ENCODE data around the gene CATSPER2.
"Not testable (repeated sequence)": the region's sequence is repeated elsewhere in the genome, so short reads cannot be mapped to it uniquely, and the experiment has no call there.

CATSPER2 gene

GRCh38 chr15:43648649-43649429 lies at the start of gene CATSPER2:
TSS of gene CATSPER2 (minus strand) at chr15:43648844. CDS start at chr15:43648061, 783 bp downstream.
- Histone ChIP-seq H3K4me3 (no peak within 1 kb of the TSS), H3K36me3 (replicated peaks) (no peaks in the 10 kb centered on the region), H3K9me3 (no peaks in the 10 kb centered on the region; the same call in 1 of the 2 replicates), H3K4me1 (no peaks in the 10 kb centered on the region), H3K27me3 (ENCODE audit: low read depth) (no peaks in the 10 kb centered on the region)
- no peak for DNase-seq (ENCODE audit: low spot score in 2 of 2)
- in situ Hi-C loops (cut with MboI; ENCODE audit: low sequenced_read_pairs) = no loop called here

- H3K27me3 ChIP-seq (ENCODE audit: low read depth); in situ Hi-C loops (cut with MboI; ENCODE audit: low sequenced_read_pairs): not testable (repeated sequence)
These were observed 44.7 kb upstream of the CATSPER2 start, which contains the start of gene CKMT1A for GRCh38 chr15:43693148-43694022. TSS of gene CKMT1A (plus strand) at chr15:43693859. CDS start at chr15:43694051, 192 bp downstream.

GRCh38 chr15:43692679-43693078 lies 44.0 kb upstream of the CATSPER2 start:
- H3K4me1 ChIP-seq; DNase-seq (ENCODE audit: low spot score in 2 of 2); H3K36me3 ChIP-seq (replicated peaks); H3K4me3 ChIP-seq; H3K9me3 ChIP-seq; H3K27me3 ChIP-seq (ENCODE audit: low read depth); in situ Hi-C loops (cut with MboI; ENCODE audit: low sequenced_read_pairs): not testable (repeated sequence)

More at GRCh38 chr15:43693148-43694022, 44.7 kb upstream of the CATSPER2 start, which contains the start of gene CKMT1A:
- not testable (repeated sequence) for H3K4me1 ChIP-seq; H3K4me3 ChIP-seq; DNase-seq (ENCODE audit: low spot score in 2 of 2); H3K9me3 ChIP-seq; H3K36me3 ChIP-seq (replicated peaks)

DNA sequence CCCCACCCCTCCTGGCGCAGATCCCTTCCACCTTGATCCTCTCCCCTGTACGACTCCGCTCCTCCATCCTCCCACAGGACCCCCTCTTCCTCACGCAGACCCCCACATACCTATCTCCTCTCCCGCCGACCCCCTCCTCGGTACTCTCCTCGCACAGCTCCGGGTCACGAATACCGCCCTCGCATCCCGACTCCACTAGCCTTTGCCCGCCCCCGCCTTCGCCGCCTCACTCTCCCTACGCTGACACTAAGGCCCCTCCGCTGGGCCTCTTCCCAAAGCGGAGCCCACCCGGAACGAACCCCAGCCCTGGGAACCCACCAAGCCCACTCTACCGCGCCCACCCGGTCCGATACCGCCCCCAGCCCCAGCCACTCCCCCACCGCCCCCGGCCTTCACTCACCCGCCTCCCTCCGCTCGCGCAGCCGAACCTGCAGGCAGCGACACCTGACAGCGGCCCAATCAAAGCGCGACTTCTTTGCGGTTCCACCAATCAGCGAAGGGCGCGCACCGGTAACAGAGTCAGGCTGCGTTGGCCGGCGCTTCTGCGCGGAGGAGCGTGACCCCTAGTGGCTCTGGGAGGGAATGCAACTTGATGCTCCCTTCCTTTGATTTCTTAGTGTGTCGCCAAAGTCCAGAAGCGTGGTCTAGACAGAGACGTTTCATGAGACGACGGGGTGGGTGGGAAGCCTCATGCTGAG lies 41.1 kb upstream of the CATSPER2 start:
- H3K9me3 ChIP-seq; in situ Hi-C loops (cut with MboI; ENCODE audit: low sequenced_read_pairs); H3K27me3 ChIP-seq (ENCODE audit: low read depth); H3K36me3 ChIP-seq (replicated peaks); H3K4me1 ChIP-seq; DNase-seq (ENCODE audit: low spot score in 2 of 2); H3K4me3 ChIP-seq: not testable (repeated sequence)

DNA sequence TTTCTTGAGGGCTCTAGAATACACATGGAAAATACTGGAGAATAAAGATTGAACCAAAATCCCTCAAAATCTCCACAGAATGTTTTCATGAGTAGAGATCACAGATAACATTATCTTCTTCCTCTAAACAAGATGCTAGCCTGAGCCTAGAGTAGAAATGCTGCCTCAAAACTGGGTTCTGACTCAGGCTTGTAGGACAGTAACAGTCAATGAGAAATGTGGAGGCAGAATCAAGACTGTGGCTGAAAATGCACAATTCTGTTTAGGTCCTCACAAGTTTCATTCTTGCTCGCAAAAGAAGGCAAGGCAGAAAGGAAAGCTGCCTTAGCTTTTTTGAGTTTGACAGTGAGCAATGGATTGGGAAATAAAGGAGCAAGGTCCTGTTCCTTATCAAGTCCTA lies 25.5 kb upstream of the CATSPER2 start:
- DNase-seq (ENCODE audit: low spot score in 2 of 2); in situ Hi-C loops (cut with MboI; ENCODE audit: low sequenced_read_pairs); H3K36me3 ChIP-seq (replicated peaks); H3K27me3 ChIP-seq (ENCODE audit: low read depth); H3K4me1 ChIP-seq; H3K9me3 ChIP-seq; H3K4me3 ChIP-seq: not testable (repeated sequence)

GRCh38 chr15:43666177-43666576 lies 17.5 kb upstream of the CATSPER2 start:
- H3K4me1 ChIP-seq; in situ Hi-C loops (cut with MboI; ENCODE audit: low sequenced_read_pairs); H3K9me3 ChIP-seq; DNase-seq (ENCODE audit: low spot score in 2 of 2); H3K27me3 ChIP-seq (ENCODE audit: low read depth); H3K36me3 ChIP-seq (replicated peaks); H3K4me3 ChIP-seq: not testable (repeated sequence)

DNA sequence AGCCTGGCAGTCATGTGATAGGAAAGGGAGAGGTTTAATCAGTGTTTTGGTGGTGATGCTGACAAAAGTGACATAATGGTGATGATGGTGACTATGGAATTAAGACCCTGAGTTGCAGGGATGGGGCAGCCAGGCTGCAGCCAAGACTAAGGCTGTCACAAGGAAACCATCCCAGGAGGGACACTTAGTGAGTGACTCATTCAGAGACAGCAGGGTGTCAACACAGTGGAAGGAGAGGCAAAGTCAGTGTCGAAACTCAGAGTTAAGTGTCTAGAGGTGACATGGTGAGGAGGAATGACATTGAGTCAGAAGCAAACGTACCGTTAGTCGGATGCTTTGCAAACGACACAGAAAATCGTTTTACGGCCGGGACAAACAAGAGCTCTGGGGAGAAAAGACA lies 14.7 kb upstream of the CATSPER2 start:
- H3K9me3 ChIP-seq; in situ Hi-C loops (cut with MboI; ENCODE audit: low sequenced_read_pairs): not testable (repeated sequence)

GRCh38 chr15:43662293-43662692 lies 13.6 kb upstream of the CATSPER2 start:
- H3K36me3 ChIP-seq (replicated peaks) = not testable (repeated sequence)

More for the DNA sequence above, 14.7 kb upstream of the CATSPER2 start:
- not testable (repeated sequence) for H3K4me1 ChIP-seq; H3K27me3 ChIP-seq (ENCODE audit: low read depth); H3K36me3 ChIP-seq (replicated peaks); DNase-seq (ENCODE audit: low spot score in 2 of 2); H3K4me3 ChIP-seq

GRCh38 chr15:43659727-43660126 lies 11.1 kb upstream of the CATSPER2 start:
- in situ Hi-C loops (cut with MboI; ENCODE audit: low sequenced_read_pairs); DNase-seq (ENCODE audit: low spot score in 2 of 2); H3K9me3 ChIP-seq; H3K4me3 ChIP-seq; H3K36me3 ChIP-seq (replicated peaks); H3K4me1 ChIP-seq; H3K27me3 ChIP-seq (ENCODE audit: low read depth): not testable (repeated sequence)

More at GRCh38 chr15:43662293-43662692, 13.6 kb upstream of the CATSPER2 start:
- H3K9me3 ChIP-seq; H3K4me1 ChIP-seq; H3K27me3 ChIP-seq (ENCODE audit: low read depth); H3K4me3 ChIP-seq; in situ Hi-C loops (cut with MboI; ENCODE audit: low sequenced_read_pairs); DNase-seq (ENCODE audit: low spot score in 2 of 2): not testable (repeated sequence)

- H3K4me3 ChIP-seq; H3K27me3 ChIP-seq (ENCODE audit: low read depth); DNase-seq (ENCODE audit: low spot score in 2 of 2); H3K9me3 ChIP-seq; in situ Hi-C loops (cut with MboI; ENCODE audit: low sequenced_read_pairs); H3K36me3 ChIP-seq (replicated peaks); H3K4me1 ChIP-seq: not testable (repeated sequence)
These were observed 834 bp upstream of the CATSPER2 start for GRCh38 chr15:43649430-43649926.

- H3K36me3 ChIP-seq (replicated peaks); H3K9me3 ChIP-seq; in situ Hi-C loops (cut with MboI; ENCODE audit: low sequenced_read_pairs); H3K4me1 ChIP-seq; DNase-seq (ENCODE audit: low spot score in 2 of 2); H3K27me3 ChIP-seq (ENCODE audit: low read depth); H3K4me3 ChIP-seq: not testable (repeated sequence)
These were observed 10.0 kb downstream of the CATSPER2 start for GRCh38 chr15:43638464-43639204.

DNA sequence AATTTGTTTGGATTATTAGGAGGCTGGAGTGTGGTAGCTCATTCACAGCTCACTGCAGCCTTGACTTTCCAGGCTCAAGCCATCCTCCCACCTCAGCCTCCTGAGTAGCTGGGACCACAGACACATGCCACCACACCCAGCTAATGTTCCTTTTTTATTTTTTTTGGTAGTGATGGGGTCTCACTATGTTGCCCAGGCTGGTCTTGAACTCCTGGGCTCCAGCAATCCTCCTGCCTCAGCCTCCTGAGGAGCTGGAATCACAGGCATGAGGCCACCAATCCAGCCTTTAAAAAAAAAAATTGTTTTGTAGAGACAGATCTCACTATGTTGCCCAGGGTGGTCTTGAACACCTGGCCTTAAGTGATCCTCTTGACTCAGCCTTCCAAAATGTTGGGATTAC lies 21.7 kb downstream of the CATSPER2 start:
- DNase-seq (ENCODE audit: low spot score in 2 of 2); H3K36me3 ChIP-seq (replicated peaks); H3K27me3 ChIP-seq (ENCODE audit: low read depth); H3K9me3 ChIP-seq; H3K4me1 ChIP-seq; in situ Hi-C loops (cut with MboI; ENCODE audit: low sequenced_read_pairs); H3K4me3 ChIP-seq: not testable (repeated sequence)

DNA sequence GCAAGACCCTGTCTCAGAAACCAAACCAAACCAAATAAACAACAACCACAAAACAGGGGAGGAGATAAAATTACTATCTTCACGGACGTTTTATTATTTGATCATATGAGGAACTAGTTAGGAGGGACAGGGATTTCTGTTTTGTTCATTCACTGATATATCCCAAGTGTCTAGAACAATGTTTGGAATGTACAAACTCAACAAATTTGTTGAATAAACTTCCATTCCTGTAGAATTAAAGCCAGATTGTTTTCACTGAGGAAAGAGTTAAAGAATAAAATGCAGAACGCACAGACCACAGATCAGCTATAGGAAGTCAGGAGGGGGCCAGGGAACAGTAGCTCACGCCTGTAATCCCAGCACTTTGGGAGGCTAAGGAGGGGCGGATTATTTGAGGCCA lies 23.5 kb downstream of the CATSPER2 start:
- H3K9me3 ChIP-seq = no peaks in the 10 kb centered on the region
- in situ Hi-C loops (cut with MboI; ENCODE audit: low sequenced_read_pairs) = no loop called here
- no peaks in the 10 kb centered on the region for H3K36me3 ChIP-seq (replicated peaks)
- H3K4me1 ChIP-seq = no peaks in the 10 kb centered on the region
- no peak overlapping the region for H3K4me3 ChIP-seq
- no peak for DNase-seq (ENCODE audit: low spot score in 2 of 2)
- no peaks in the 10 kb centered on the region for H3K27me3 ChIP-seq (ENCODE audit: low read depth)
